GM18858 (cell line): Measurements from ENCODE around the gene LPCAT1.
A peak's percentile ranks its signal among the peaks of the same experiment; 100 is the strongest.
"Not testable (repeated sequence)": the region's sequence is repeated elsewhere in the genome, so short reads cannot be mapped to it uniquely, and the experiment has no call there.

Experiments
- ATAC-seq: cut with Tn5 transposase; IDR thresholded peaks from one replicate; pipeline ENCODE4 v1.9.1; 2021; ENCODE audit not compliant: unreplicated experiment

LPCAT1 gene, protein sequence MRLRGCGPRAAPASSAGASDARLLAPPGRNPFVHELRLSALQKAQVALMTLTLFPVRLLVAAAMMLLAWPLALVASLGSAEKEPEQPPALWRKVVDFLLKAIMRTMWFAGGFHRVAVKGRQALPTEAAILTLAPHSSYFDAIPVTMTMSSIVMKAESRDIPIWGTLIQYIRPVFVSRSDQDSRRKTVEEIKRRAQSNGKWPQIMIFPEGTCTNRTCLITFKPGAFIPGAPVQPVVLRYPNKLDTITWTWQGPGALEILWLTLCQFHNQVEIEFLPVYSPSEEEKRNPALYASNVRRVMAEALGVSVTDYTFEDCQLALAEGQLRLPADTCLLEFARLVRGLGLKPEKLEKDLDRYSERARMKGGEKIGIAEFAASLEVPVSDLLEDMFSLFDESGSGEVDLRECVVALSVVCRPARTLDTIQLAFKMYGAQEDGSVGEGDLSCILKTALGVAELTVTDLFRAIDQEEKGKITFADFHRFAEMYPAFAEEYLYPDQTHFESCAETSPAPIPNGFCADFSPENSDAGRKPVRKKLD

DNA sequence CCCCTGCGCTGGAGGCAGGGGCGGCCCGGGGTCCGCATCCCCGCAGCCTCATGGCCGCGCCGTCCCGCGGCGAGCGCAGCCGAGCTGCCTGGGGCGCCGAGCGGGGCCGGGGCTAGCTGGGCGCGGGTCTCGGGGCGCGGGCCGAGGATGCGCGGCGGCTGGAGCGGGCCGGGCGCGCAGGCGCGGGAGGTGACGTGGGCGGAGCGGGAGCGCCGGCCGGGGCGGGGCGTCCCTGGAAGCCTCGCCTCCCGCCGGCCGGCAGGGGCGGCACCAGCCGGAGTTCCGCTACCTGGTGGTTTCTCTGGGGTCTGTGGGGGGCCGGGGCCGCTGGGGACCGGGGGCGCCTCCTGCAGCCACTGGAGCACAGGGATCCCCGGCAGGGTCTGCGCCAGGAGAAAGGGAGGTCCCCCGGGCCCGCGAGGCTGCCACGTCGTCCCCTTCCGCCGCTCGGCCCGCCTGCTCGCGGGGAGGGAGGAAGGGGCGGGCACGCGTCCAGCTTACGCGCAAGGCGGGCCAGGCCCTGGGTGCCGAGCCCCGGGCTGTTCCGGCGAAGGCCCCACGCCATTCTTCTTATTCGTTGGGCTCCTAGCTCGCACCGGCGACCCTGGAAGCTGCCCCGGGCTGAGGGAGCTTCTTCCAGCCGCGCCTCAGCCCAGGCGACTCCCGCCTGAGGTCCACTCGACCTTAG, at the start of gene LPCAT1:
TSS of gene LPCAT1 (minus strand) at position 168 of the 688 bp plus-strand sequence. CDS start at position 52, 116 bp downstream.
- peak; percentile 64 for ATAC-seq

DNA sequence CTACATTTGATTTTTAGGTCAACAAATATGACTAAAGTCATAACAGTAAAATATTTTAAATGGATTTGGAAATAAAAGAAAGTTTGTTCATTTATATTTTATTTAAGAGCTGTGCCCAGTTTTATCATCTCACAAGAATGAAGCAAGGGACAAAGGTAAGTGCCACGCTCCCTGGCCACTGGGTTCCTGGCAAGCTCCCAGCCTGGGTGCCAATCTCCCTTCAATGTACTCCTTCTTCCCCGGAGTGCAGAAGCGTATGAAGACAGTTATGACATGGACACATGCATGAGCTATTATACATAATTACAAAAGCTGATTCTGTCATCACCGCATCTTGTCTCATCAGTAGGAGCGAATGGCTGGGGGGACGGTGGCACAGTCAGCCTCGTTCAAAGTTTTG, 48.1 kb upstream of the LPCAT1 start:
- ATAC-seq: not testable (repeated sequence)

DNA sequence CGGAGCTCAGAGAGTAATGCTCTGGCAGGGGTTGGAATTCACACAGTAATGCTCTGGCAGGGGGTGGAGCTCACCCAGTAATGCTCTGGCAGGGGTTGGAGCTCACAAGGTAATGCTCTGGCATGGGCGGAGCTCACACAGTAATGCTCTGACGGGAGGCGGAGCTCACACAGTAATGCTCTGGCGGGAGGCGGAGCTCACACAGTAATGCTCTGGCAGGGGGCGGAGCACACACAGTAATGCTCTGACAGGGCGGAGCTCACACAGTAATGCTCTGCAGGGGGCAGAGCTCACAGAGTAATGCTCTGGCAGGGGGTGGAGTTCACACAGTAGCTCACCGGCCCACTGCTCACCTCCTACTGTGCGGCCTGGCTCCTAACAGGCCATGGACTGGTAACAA, 47.2 kb upstream of the LPCAT1 start:
- no peak for ATAC-seq

DNA sequence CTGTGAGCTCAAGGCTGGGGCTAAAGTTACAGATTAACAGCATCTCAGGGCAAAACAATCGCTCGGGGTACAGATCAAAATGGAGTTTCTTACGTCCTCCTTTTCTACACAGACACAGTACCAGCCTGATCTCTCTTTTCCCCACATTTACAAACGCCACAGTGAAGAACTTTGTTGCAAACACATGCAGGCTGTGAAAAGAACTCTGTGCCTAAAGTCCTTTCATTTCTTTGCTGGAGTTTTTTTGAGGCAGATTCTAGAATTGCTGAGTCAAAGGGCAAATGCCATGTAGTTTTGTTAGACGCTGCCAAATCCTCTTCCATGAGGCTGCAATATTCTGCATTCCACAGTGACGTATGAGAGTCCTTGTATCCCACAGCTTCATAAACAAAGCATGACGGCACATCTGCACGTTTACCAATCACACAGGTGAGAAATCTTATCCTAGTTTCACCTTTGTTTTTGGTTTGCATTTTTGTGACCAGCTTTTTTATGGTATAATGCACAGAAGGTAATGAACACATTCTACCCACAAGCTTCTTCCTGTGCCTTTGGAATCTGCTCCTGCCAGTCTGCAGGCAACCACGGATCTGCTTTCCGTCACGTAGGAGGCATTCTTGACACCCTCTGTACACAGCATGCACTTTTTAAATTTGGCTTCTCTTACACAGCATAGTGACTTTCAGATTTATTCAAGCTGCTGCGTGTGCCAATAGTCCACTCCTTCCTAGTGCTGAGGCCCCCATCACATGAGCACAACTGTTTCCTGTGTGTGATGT, 44.6 kb upstream of the LPCAT1 start:
- no peak for ATAC-seq

DNA sequence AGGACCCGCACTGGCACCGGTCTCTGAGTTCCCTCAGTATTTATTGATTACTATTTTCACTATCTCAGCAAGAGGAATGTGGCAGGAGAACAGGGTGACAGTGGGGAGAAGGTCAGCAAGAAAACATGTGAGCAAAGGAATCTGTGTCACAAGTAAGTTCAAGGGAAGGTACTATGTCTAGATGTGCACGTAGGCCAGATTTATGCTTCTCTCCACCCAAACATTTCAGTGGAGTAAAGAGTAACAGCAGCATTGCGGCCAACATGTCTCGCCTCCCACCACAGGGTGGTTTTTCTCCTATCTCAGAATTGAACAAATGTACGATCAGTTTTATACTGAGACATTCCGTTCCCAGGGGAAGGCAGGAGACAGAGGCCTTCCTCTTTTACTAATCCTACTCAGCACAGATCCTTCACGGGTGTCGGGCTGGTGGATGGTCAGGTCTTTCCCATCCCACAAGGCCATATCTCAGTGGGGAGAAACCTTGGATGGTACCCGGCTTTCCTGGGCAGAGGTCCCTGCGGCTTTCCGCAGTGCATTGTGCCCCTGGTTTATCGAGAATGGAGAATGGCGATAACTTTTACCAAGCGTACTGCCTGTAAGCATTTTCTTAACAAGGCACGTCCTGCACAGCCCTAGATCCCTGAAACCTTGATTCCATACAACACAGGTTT, 43.9 kb upstream of the LPCAT1 start:
- ATAC-seq: not testable (repeated sequence)

DNA sequence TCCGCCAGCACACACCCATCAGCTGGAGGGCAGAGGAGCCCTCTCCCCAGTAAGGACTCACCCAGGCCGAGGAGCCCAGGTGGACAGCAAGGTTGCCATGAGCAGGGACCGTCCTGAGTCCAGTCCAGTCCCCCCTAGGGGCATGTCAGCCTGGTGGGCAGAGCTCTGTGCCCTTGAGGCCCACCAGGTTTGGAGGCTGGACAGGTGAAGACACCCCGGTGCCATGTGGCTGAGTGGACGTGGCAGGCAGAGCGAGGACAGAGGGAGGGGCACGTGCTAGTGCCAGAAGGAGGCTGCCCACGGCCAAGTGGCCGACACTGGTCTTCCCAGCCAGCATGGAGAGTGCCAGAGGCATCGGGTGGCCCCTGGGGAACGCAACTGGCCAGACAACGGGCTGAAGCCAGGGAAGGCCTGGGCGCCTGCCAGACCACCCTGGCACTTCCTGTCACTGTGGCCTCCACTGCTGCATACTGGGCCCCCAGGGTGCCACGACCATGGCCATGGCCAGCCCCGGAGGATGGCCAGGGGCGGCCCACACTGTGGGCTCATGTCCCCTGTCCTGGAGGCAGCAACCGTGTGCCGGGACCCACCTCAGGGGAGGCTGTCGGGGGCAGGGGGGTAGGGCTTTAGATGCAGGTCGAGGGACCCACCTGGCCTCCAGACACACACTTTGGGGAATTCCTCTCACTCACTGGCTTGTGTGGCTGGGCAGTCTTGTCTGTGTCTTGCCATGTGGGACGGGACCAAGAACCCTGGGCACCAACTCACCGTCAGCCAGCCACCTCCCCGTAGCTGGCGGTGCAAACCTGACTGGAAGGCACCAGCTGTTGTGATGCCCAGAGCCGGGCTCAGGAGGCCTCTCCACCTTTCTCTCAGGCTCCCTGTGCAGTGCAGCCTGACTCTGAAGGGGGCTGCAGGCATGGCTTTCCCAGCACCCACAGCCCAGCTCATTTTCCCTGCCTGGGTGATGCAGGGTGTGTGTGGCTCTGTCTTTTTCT, 42.3 kb upstream of the LPCAT1 start:
- ATAC-seq: no peak

DNA sequence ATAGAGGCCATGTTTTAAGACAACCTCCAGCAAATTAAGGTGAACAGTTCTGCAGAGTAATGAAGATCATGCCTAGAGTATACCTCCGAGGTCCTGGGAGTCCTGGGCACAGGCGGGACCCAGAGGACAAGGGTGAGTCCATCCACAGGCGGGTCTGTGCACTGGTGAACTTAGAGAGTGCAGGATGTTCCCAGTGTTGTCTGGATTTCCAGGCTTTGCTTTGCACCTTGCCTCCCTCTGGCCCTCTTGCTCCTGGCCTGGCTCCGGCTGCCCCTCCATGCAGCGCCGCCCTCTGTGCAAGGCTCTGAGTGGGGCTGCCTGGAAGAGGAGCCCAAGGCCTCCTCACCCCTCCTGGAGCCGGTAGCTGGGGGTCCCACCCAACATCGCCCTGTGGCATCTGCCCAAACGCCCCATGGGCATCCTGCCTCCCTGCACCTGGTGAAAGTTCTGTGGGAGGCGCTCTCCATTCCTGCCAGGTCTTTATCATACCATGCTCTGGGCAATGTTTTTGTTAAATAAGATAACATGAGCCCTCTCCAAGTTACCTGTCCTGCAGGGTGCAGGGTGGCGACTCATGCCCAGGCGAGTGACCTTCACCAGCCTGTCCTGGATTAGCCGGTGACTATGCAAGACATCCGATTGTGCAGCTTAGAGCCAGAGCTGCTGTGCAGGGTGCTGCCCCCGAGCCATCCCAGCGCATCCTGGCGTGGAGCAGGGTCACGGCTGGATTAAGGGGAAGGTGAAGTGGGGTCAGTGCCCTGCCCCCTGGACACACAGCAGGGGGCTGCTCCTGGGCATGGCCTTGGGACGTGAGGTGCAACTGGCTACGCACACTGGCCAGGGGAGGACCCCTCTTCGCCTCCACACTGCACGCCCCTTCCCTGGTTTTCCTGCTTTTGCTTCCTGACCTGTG, 41.3 kb upstream of the LPCAT1 start:
- no peak for ATAC-seq

DNA sequence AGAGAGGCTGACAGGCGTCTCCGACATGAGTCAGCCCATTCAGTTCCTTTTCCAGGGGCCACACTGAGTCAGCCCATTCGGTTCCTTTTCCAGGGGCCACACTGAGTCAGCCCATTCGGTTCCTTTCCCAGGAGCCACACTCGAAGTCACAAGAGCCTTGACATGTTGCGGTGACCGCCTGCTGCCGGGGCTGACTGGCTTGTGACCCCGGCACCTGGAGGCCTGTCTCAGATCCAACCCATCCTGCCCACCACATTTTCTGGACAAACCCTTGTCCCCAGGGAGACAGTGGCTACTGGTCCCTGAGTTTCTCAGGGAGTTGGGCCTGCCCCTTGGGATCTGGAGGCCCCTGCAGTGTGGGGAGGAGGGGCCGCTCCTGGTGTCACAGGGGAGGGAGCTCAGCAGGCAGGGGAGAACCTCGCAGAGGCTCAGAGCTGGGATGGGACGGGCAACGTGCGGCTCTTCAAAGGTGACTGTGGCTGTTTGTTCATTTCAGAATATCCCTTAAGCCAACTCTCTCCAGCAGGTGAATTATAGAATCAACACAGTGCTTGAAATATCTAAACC, 40.5 kb upstream of the LPCAT1 start:
- no peak for ATAC-seq

DNA sequence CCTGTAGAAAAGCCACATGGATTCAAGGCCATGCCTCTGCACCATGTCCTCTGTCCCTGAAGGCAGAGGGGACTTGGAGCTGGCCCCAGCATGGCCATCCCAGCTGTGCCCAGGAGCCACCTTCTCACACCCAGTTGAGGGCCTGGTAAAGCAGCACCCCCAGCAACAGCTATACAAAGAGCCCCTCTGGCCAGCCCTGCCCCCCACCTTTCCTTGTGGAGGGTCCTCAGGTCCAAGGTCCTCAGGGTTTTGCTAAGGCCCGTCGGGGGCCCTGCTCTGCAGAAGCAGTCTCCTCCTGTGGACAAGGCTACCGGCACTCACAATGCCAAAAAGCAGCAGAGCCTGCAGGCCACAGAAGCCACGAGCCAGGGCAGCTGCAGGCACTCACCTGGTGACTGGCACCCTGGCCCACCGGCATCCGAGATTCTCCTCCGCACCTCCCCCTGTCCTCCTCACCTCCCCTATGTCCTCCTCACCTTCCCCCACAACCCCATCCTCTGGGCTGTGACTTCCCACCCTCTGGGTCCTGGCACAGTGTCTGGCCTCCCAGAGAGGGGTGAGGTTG, 39.9 kb upstream of the LPCAT1 start:
- no peak for ATAC-seq

DNA sequence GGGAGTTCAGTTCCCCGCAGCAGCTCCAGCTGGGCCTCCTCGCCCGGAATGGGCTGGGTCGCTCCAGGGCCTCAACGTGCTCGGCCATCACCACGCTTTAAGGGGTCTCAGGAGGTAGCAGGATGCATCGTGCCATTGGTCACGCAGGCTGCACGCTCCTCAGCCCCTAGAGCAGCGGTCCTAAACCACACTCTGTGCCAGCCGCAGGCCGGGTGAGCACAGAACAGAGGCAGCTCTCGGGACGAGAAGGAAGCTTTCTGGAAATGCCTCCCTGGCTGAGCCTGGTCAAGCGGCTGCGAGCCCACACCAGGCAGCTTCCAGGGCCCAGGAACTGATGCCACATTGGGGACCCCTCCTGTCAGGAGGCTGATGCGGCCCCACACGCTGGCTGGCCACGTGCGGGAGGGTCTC, 39.3 kb upstream of the LPCAT1 start:
- no peak for ATAC-seq

DNA sequence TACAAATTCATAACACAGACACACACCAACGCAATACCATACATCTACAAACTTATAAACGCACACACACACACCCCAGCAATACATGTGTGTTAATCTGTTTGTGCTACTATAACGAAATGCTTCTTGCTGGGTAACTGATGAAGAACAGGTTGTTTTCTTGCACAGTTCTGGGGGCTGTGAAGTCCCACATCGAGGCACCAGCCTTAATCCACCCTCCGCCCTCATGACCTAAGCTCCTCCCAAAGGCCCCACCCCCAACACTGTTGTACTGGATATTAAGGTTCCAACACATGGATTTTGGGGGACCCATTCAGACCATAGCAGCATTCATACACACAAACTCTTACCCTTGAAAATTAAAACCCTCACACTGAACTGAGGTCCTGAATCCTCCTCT, 38.8 kb upstream of the LPCAT1 start:
- no peak for ATAC-seq

DNA sequence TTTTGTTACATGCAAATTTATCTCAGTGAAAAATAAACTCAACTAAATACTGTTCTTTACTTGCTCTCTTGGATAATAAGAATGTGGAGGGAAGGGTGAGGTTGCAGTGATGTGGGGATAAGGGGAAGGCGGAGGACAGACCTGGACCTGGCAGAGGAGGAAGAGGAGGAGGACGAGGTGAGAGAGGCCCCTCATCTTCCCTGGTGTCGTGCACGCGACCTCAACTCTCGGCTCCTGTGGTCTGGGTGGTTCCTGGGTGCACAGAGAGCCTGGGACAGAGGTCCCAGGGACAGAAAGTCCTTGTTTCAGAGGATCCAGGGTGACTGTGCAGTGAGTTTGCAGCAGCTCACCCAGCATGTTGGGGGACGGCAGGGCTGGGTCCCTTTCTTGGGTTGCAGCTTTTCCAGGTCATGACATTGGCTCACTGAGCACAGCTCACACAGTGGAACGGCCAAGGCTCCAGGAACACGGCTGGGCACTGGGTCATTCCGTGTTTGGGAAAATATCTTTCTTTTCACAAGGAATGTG, 37.7 kb upstream of the LPCAT1 start:
- no peak for ATAC-seq

DNA sequence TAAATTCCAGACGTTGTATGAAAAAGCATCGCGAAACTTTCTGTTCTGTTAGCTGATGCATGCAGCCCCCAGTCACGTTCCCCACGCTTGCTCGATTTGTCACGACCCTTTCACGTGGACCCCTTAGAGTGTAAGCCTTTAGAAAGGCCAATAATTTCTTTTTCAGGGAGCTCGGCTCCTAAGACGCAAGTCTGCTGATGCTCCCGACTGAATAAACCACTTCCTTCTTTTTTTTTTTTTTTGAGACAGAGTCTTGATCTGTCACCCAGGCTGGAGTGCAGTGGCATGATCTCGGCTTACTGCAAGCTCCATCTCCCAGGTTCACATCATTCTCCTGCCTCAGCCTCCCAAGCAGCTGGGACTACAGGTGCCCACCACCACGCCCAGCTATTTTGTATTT, 36.7 kb upstream of the LPCAT1 start:
- not testable (repeated sequence) for ATAC-seq

DNA sequence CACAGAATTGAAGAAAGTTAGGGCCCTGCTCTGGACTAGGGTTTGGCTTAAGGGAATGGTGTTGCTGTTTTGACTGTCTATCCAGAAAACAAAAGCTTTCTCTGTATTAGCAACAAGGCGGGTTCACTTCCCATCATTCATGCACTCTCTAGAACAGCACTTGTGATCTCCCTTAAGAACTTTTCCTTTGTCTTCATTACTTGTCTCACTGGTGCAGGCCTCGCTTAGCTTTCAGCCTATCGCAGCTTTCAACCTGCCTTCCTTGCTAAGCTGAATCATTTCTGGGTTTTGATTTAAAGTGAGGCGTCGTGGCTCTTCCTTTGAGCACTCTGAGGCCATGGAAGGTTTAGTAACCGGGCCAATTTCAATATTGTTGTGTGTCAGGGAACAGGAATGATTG, 35.2 kb upstream of the LPCAT1 start:
- ATAC-seq: no peak

DNA sequence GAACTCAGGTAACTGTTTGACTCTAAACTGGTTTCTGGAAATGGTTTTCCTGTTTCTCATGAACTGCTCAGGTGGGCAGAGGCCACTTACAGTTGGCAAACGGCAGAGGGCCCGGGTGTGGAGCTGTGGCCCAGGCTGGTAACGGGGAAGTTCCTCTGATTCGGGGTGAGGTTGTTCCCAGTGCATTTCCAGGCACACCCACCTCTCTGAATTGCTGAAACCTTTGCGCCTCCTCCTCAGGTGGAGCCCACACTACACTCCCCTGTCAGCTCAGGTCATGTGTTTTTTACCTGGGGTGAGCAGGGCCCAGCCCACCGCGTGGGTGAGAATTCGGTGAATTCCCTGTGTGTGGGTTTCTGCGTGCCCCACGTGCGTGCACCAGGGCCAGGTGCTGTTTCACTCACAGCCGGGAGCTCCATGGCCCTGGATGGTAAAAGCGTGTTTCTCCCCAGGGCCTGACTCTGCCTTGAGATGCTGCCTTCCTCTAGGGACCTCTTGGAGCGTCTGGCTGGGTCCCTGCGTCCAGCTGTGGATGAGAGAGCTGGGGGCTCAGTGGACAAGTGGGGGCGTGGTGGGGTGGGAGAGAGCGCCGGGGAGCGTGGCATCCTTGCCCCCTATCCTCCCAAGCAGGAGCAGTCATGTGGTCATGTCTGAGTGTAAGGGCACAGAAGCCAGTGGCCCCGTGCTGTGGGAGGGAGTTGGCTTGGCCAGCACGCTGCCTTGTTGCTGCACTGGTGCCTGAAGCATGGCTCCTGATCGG, 33.5 kb upstream of the LPCAT1 start:
- ATAC-seq: no peak

DNA sequence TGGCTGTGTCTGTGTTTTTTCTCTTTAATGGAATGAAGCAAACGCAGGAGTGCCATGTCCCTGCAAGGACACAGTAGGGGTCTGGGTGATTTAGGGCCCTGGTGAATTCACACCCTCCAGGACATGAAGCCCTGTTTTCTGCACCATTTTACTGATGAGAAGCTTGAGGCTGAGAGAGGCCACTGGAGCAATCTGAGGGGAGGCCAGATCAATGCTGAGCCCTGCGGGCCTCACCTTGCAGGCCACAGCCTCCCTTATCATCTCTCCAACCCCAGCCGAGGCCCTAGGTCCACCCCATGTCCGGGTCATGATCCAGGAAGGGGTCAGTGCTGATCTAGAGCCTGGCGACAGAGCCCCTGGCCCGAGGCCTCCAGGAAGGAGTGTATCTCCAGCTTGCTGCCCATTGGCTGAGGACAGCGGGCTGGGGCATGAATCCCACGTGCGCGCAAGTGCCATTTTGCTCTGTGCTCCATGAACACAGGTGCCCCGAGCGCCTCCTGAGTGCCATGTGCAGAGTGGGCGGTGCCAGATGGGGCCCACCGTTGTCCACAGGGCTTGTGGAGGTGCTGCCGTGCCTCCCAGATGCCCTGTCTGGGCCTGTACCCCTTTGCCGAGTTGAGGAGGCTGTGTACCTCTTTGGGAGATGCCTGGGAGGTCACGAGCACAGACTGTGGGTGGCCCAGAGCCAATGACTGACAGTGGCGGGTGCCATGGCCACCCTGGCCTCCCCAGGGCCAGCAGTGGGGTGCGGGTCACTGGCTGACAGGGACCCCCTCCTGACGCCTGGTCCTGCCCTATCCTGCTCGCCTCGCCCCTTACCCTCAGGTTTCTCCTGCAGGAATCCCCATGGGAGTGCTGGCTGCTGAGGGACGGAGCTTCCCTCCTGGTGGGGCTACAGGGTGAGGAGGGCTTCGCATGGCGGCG, 32.3 kb upstream of the LPCAT1 start:
- no peak for ATAC-seq
